Panc1 (cell line): Measurements from ENCODE around the gene DIAPH1. TPM values are rescaled to one million over a fixed set of nuclear protein-coding genes. Genes with fewer than 3 reads are reported as not detected.

Source experiments
- ATAC-seq: fragments of 200-7000 bp; cut with Tn5 transposase; 2 replicates; pipeline ENCODE4 v1.9.1; 2020; ENCODE audit warnings: mild to moderate bottlenecking, moderate library complexity
- BruUV-seq: library from RNA; stranded (reverse); fragments of 400-500 nt; replicated peaks from 2 replicates; lab custom pipeline; 2021; lab: Mats Ljungman, UMichigan
- CTCF ChIA-PET: fragments of 300-600 bp; sonication (Branson Sonifier 250); formaldehyde crosslinking; loops from one replicate; lab custom pipeline; 2022; ENCODE audit warnings: antibody characterized with exemption; lab: Charles Lee
- POLR2A ChIA-PET: fragments of 300-600 bp; sonication (Branson Sonifier 250); formaldehyde crosslinking; loops from one replicate; lab custom pipeline; 2022; ENCODE audit warnings: antibody characterized with exemption; lab: Charles Lee
- DNase-seq: peaks from one replicate; pipeline ENCODE4 v3.0.0-alpha.2; 2010; ENCODE audit warnings: low read depth, low spot score
- H3K27ac ChIP-seq: 2 replicates; pipeline ENCODE4 v1.5.1; 2011; ENCODE audit warnings: mild to moderate bottlenecking, low read length, inconsistent platforms
- H3K27me3 ChIP-seq: fragments of 200-500 bp; sonication (Bioruptor generic); 2 replicates; pipeline ENCODE4 v1.6.0; 2014; ENCODE audit warnings: low read length, inconsistent platforms; ENCODE audit not compliant: control insufficient read depth, insufficient read depth
- H3K36me3 ChIP-seq: fragments of 200-500 bp; sonication (Bioruptor generic); 2 replicates; pipeline ENCODE4 v1.5.1; 2014; ENCODE audit warnings: inconsistent platforms, mild to moderate bottlenecking, low read length, moderate library complexity; ENCODE audit not compliant: control insufficient read depth, insufficient read depth
- H3K4me1 ChIP-seq: 2 replicates; pipeline ENCODE4 v1.5.1; 2011; ENCODE audit warnings: inconsistent platforms, mild to moderate bottlenecking, low read length, moderate library complexity; ENCODE audit not compliant: control insufficient read depth, insufficient read depth
- H3K4me3 ChIP-seq, 2 experiments: 2 replicates each; pipeline ENCODE4 v1.5.1; 2011 to 2012; ENCODE audit warnings: low read depth in 2 of 2, low read length in 2 of 2, mild to moderate bottlenecking in 2 of 2, inconsistent platforms in 1 of 2, moderate library complexity in 1 of 2
- H3K9me3 ChIP-seq: fragments of 200-500 bp; sonication (Bioruptor generic); 2 replicates; pipeline ENCODE4 v1.5.1; 2014; ENCODE audit warnings: low read depth, mild to moderate bottlenecking, inconsistent platforms, low read length, moderate library complexity; ENCODE audit not compliant: control insufficient read depth, insufficient read depth
- CTCF ChIP-seq: fragments of 450-650 bp; IDR thresholded peaks from 2 replicates; pipeline ENCODE4 v1.5.1; 2017; ENCODE audit warnings: mild to moderate bottlenecking
- POLR2AphosphoS5 ChIP-seq: IDR thresholded peaks from 2 replicates; pipeline ENCODE4 v1.6.1; 2012; ENCODE audit warnings: mild to moderate bottlenecking, low read depth, low read length, moderate library complexity
- REST ChIP-seq, 2 experiments: IDR thresholded peaks; 2 replicates each; pipeline ENCODE4 v1.6.1; 2011 to 2012; ENCODE audit warnings: low read depth in 2 of 2, control low read depth in 1 of 2, low read length in 1 of 2, mild to moderate bottlenecking in 1 of 2, moderate library complexity in 1 of 2; ENCODE audit not compliant: insufficient read depth in 1 of 2
- SIN3A ChIP-seq: IDR thresholded peaks from 2 replicates; pipeline ENCODE4 v1.6.1; 2012; ENCODE audit warnings: low read depth, mild to moderate bottlenecking, low read length, moderate library complexity, borderline replicate concordance; ENCODE audit not compliant: insufficient read depth
- TCF7L2 ChIP-seq: IDR thresholded peaks from 2 replicates; pipeline ENCODE4 v1.6.1; 2011; ENCODE audit warnings: mild to moderate bottlenecking, low read depth, low read length, inconsistent platforms
- in situ Hi-C: cut with HindIII; loops from 2 replicates; pipeline ENCODE4 v1.10.0; 2016; ENCODE audit warnings: low sequenced_read_pairs, low pct_unique_long_range_greater_than_20kb
- intact Hi-C: fragments of 100-400 bp; cut with micrococcal nuclease; formaldehyde crosslinking; loops from one replicate; pipeline ENCODE4 v1.10.0; 2022; ENCODE audit not compliant: unreplicated experiment
- total RNA-seq: library from RNA; stranded (reverse); gene quantifications from one replicate; pipeline ENCODE4 v1.2.1, GENCODE V29; 2021; ENCODE audit not compliant: unreplicated experiment

Gene DIAPH1
- total RNA-seq, 1 experiment from 2014 or later = 155 TPM

DNA sequence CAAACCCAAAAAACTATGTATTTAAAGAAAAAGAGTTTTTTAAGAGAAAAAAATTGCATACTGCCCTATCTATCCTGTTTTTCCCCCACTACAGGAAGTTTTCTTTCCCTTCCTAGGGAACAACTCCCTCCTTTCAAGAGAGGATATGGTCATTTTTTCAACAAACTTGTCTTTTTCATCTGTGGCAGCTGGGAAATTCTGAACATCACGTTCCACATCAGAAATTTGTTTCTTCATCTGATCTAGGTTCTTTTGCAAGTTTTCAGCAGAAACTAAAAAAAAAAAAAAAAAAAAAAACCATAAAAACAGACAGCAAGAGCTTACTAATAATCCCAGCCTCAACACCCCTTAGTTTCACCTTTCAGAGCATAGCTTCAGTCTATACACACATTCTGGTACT lies 91.4 kb downstream of the DIAPH1 start:
- H3K27me3 ChIP-seq = no peaks in the 10 kb centered on the region
- no peak overlapping the region for H3K27ac ChIP-seq
- H3K4me3 ChIP-seq = no peak overlapping the region
- ChIA-PET CTCF (interaction anchor here (1.0 kb wide), 1 partner anchor 23 kb away, joined by 3 read pairs; no protein-coding TSS in a partner anchor), POLR2A (no interaction called here)
- in situ Hi-C loops (no loop called here), intact Hi-C loops (loop anchor here (10.0 kb wide), 1 partner anchor 173 kb away; the partner anchor contains the start of genes PCDHGA4, PCDHGB1 and PCDHGB2)
- ATAC-seq (no peak), DNase-seq (no peak)
- peaks cover 18% of the 10 kb centered on the region for H3K4me1 ChIP-seq
- peaks cover 10% of the 10 kb centered on the region for H3K36me3 ChIP-seq
- H3K9me3 ChIP-seq = no peaks in the 10 kb centered on the region
- TF ChIP-seq TCF7L2 (no peak), SIN3A (no peak), CTCF (no peak), REST (IDR thresholded peaks at IDR 0.05; ENCODE audit: insufficient read depth in 1 of 2, low read depth in 2 of 2, low read length in 1 of 2) (no peak), POLR2AphosphoS5 (no peak)
- no TSS peak for BruUV-seq

DNA sequence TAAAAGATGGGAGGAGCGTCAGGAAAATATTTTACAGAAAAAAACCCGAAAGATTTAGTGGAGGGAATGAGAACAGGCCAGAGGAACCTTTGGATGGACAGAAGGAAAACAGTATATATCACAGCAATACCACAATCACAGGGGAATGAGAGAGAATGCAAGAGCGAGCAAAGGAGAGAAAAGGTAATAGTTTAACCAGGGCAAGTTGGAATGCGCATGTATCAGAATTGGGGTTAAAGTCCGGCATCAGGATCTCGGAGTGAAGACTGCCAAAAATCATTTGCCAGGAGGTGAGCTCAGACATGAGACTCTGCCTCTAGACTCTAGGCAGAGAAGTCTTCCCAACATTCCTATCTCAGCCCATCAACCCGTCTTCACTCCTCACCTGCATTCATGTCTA lies 93.1 kb downstream of the DIAPH1 start:
- H3K9me3 ChIP-seq = no peaks in the 10 kb centered on the region
- DNase-seq = no peak
- H3K27me3 ChIP-seq = no peaks in the 10 kb centered on the region
- no TSS peak for BruUV-seq
- intact Hi-C loops = loop anchor here (2.0 to 10.0 kb wide), 2 partner anchors 51 to 171 kb away; partner anchors contain the start of genes PCDHGA4, PCDHGB1, PCDHGB2 and PCDHGC3
- POLR2A ChIA-PET = no interaction called here
- in situ Hi-C loops = no loop called here
- CTCF ChIA-PET = interaction anchor here (1.2 kb wide), 1 partner anchor 50 kb away, joined by 5 read pairs; the partner anchor contains the start of gene PCDHGC3
- H3K36me3 ChIP-seq = peaks cover 12% of the 10 kb centered on the region
- TF ChIP-seq SIN3A (no peak), TCF7L2 (no peak), CTCF (no peak), POLR2AphosphoS5 (no peak), REST (IDR thresholded peaks at IDR 0.05; ENCODE audit: insufficient read depth in 1 of 2, low read depth in 2 of 2, low read length in 1 of 2) (no peak)
- peaks cover 35% of the 10 kb centered on the region for H3K4me1 ChIP-seq
- H3K4me3 ChIP-seq = no peak overlapping the region
- no peak for ATAC-seq
- H3K27ac ChIP-seq = no peak overlapping the region
